Measurements from ENCODE around the gene SGCD.

Gene SGCD

GRCh38 chr5:156591631-156592030 lies 264.7 kb downstream of the SGCD start:
- H3K56ac ChIP-seq (ENCODE audit: low read length): no peak overlapping the region
- no peak overlapping the region for H2AK5ac ChIP-seq (ENCODE audit: low read length)
- no peak overlapping the region for H2BK5ac ChIP-seq (ENCODE audit: low read length)
- H2BK15ac ChIP-seq (replicated peaks; ENCODE audit: low read depth): no peak overlapping the region
- H3K4me2 ChIP-seq (ENCODE audit: low read length): no peak overlapping the region
- H3K36me3 ChIP-seq (ENCODE audit: control insufficient read depth, insufficient read depth, low read length): no peaks in the 10 kb centered on the region
- H3K18ac ChIP-seq (ENCODE audit: low read length): no peak overlapping the region
- H3K27ac ChIP-seq (ENCODE audit: low read depth, low read length): no peak overlapping the region
- H3K4ac ChIP-seq (ENCODE audit: low read depth, low read length): no peak overlapping the region
- no peaks in the 10 kb centered on the region for H3K79me1 ChIP-seq (ENCODE audit: low read length)
- no peak overlapping the region for H3K23ac ChIP-seq (ENCODE audit: low read length)
- no peaks in the 10 kb centered on the region for H3K4me1 ChIP-seq (ENCODE audit: control insufficient read depth, low read depth, low read length)
- no peak overlapping the region for H4K5ac ChIP-seq (ENCODE audit: low read length)
- no peaks in the 10 kb centered on the region for H3K79me2 ChIP-seq (ENCODE audit: control insufficient read depth, insufficient read depth, low read length)
- H3K27me3 ChIP-seq (ENCODE audit: insufficient read depth, low read length, poor library complexity): no peaks in the 10 kb centered on the region
- no peak for DNase-seq
- no peak overlapping the region for H3K4me3 ChIP-seq (ENCODE audit: low read length)
- H3K9ac ChIP-seq (ENCODE audit: low read length): no peak overlapping the region
- H4K8ac ChIP-seq (ENCODE audit: low read depth, low read length): no peak overlapping the region
- no peak overlapping the region for H2BK120ac ChIP-seq (ENCODE audit: low read depth, low read length)

- Histone ChIP-seq H3K27ac (ENCODE audit: low read depth, low read length) (no peak overlapping the region), H2BK15ac (replicated peaks; ENCODE audit: low read depth) (no peak overlapping the region), H2AK5ac (ENCODE audit: low read length) (no peak overlapping the region), H2BK120ac (ENCODE audit: low read depth, low read length) (no peak overlapping the region), H3K4ac (ENCODE audit: low read depth, low read length) (no peak overlapping the region), H4K8ac (ENCODE audit: low read depth, low read length) (no peak overlapping the region), H3K4me2 (ENCODE audit: low read length) (no peak overlapping the region), H3K36me3 (ENCODE audit: control insufficient read depth, insufficient read depth, low read length) (peaks cover 2% of the 10 kb centered on the region), H4K5ac (ENCODE audit: low read length) (no peak overlapping the region), H3K56ac (ENCODE audit: low read length) (no peak overlapping the region), H3K4me3 (ENCODE audit: low read length) (no peak overlapping the region), H3K79me1 (ENCODE audit: low read length) (no peaks in the 10 kb centered on the region), H3K79me2 (ENCODE audit: control insufficient read depth, insufficient read depth, low read length) (no peaks in the 10 kb centered on the region), H3K4me1 (ENCODE audit: control insufficient read depth, low read depth, low read length) (no peaks in the 10 kb centered on the region), H3K18ac (ENCODE audit: low read length) (no peak overlapping the region), H3K27me3 (ENCODE audit: insufficient read depth, low read length, poor library complexity) (no peaks in the 10 kb centered on the region), H2BK5ac (ENCODE audit: low read length) (no peak overlapping the region), H3K23ac (ENCODE audit: low read length) (no peak overlapping the region), H3K9ac (ENCODE audit: low read length) (no peak overlapping the region)
- no peak for DNase-seq
- WGBS (ENCODE audit: extremely low coverage, insufficient coverage, low lambda C conversion rate): no CpG with 5 or more reads among the region's 1 CpG
These were observed 266.6 kb downstream of the SGCD start for GRCh38 chr5:156593546-156593945.

- Histone ChIP-seq H3K79me1 (ENCODE audit: low read length) (no peaks in the 10 kb centered on the region), H2BK15ac (replicated peaks; ENCODE audit: low read depth) (no peak overlapping the region), H2AK5ac (ENCODE audit: low read length) (no peak overlapping the region), H3K4me1 (ENCODE audit: control insufficient read depth, low read depth, low read length) (no peaks in the 10 kb centered on the region), H3K4ac (ENCODE audit: low read depth, low read length) (no peak overlapping the region), H3K27me3 (ENCODE audit: insufficient read depth, low read length, poor library complexity) (no peaks in the 10 kb centered on the region), H4K8ac (ENCODE audit: low read depth, low read length) (no peak overlapping the region), H3K9ac (ENCODE audit: low read length) (no peak overlapping the region), H3K36me3 (ENCODE audit: control insufficient read depth, insufficient read depth, low read length) (peaks cover 2% of the 10 kb centered on the region), H3K27ac (ENCODE audit: low read depth, low read length) (no peak overlapping the region), H3K4me2 (ENCODE audit: low read length) (no peak overlapping the region), H3K56ac (ENCODE audit: low read length) (no peak overlapping the region), H2BK5ac (ENCODE audit: low read length) (no peak overlapping the region), H2BK120ac (ENCODE audit: low read depth, low read length) (no peak overlapping the region), H4K5ac (ENCODE audit: low read length) (no peak overlapping the region), H3K18ac (ENCODE audit: low read length) (no peak overlapping the region), H3K4me3 (ENCODE audit: low read length) (no peak overlapping the region), H3K79me2 (ENCODE audit: control insufficient read depth, insufficient read depth, low read length) (no peaks in the 10 kb centered on the region), H3K23ac (ENCODE audit: low read length) (no peak overlapping the region)
- WGBS (ENCODE audit: extremely low coverage, insufficient coverage, low lambda C conversion rate): no CpG with 5 or more reads among the region's 1 CpG
- no peak for DNase-seq
These were observed 267.4 kb downstream of the SGCD start for GRCh38 chr5:156594406-156594805.

GRCh38 chr5:156595132-156595787 lies 268.3 kb downstream of the SGCD start:
- Histone ChIP-seq H3K4me2 (ENCODE audit: low read length) (no peak overlapping the region), H4K8ac (ENCODE audit: low read depth, low read length) (no peak overlapping the region), H2BK120ac (ENCODE audit: low read depth, low read length) (no peak overlapping the region), H2AK5ac (ENCODE audit: low read length) (no peak overlapping the region), H3K4me3 (ENCODE audit: low read length) (no peak overlapping the region), H2BK15ac (replicated peaks; ENCODE audit: low read depth) (no peak overlapping the region), H3K18ac (ENCODE audit: low read length) (no peak overlapping the region), H3K4ac (ENCODE audit: low read depth, low read length) (no peak overlapping the region), H2BK5ac (ENCODE audit: low read length) (no peak overlapping the region), H3K27ac (ENCODE audit: low read depth, low read length) (no peak overlapping the region), H3K27me3 (ENCODE audit: insufficient read depth, low read length, poor library complexity) (no peaks in the 10 kb centered on the region), H3K36me3 (ENCODE audit: control insufficient read depth, insufficient read depth, low read length) (peaks cover 2% of the 10 kb centered on the region), H3K79me1 (ENCODE audit: low read length) (no peaks in the 10 kb centered on the region), H3K23ac (ENCODE audit: low read length) (no peak overlapping the region), H3K56ac (ENCODE audit: low read length) (no peak overlapping the region), H3K4me1 (ENCODE audit: control insufficient read depth, low read depth, low read length) (no peaks in the 10 kb centered on the region), H3K79me2 (ENCODE audit: control insufficient read depth, insufficient read depth, low read length) (no peaks in the 10 kb centered on the region), H3K9ac (ENCODE audit: low read length) (no peak overlapping the region), H4K5ac (ENCODE audit: low read length) (no peak overlapping the region)
- peak; percentile 7 for DNase-seq
- no CpG with 5 or more reads among the region's 4 CpGs for WGBS (ENCODE audit: extremely low coverage, insufficient coverage, low lambda C conversion rate)

GRCh38 chr5:156597276-156597675 lies 270.3 kb downstream of the SGCD start:
- Histone ChIP-seq H3K23ac (ENCODE audit: low read length) (no peak overlapping the region), H2BK120ac (ENCODE audit: low read depth, low read length) (no peak overlapping the region), H3K36me3 (ENCODE audit: control insufficient read depth, insufficient read depth, low read length) (peaks cover 2% of the 10 kb centered on the region), H3K27me3 (ENCODE audit: insufficient read depth, low read length, poor library complexity) (no peaks in the 10 kb centered on the region), H2BK5ac (ENCODE audit: low read length) (no peak overlapping the region), H3K4me3 (ENCODE audit: low read length) (no peak overlapping the region), H3K79me2 (ENCODE audit: control insufficient read depth, insufficient read depth, low read length) (no peaks in the 10 kb centered on the region), H3K18ac (ENCODE audit: low read length) (no peak overlapping the region), H3K4me2 (ENCODE audit: low read length) (no peak overlapping the region), H3K27ac (ENCODE audit: low read depth, low read length) (no peak overlapping the region), H3K4me1 (ENCODE audit: control insufficient read depth, low read depth, low read length) (no peaks in the 10 kb centered on the region), H3K4ac (ENCODE audit: low read depth, low read length) (no peak overlapping the region), H4K8ac (ENCODE audit: low read depth, low read length) (no peak overlapping the region), H3K56ac (ENCODE audit: low read length) (no peak overlapping the region), H3K9ac (ENCODE audit: low read length) (no peak overlapping the region), H2BK15ac (replicated peaks; ENCODE audit: low read depth) (no peak overlapping the region), H3K79me1 (ENCODE audit: low read length) (no peaks in the 10 kb centered on the region), H4K5ac (ENCODE audit: low read length) (no peak overlapping the region), H2AK5ac (ENCODE audit: low read length) (no peak overlapping the region)
- no CpG with 5 or more reads among the region's 3 CpGs for WGBS (ENCODE audit: extremely low coverage, insufficient coverage, low lambda C conversion rate)
- DNase-seq: no peak

GRCh38 chr5:156598964-156599363 lies 272.0 kb downstream of the SGCD start:
- H3K36me3 ChIP-seq (ENCODE audit: control insufficient read depth, insufficient read depth, low read length): peaks cover 2% of the 10 kb centered on the region
- H3K4me1 ChIP-seq (ENCODE audit: control insufficient read depth, low read depth, low read length): no peaks in the 10 kb centered on the region
- H3K4me3 ChIP-seq (ENCODE audit: low read length): no peak overlapping the region
- H2BK120ac ChIP-seq (ENCODE audit: low read depth, low read length): no peak overlapping the region
- H2BK15ac ChIP-seq (replicated peaks; ENCODE audit: low read depth): no peak overlapping the region
- H3K56ac ChIP-seq (ENCODE audit: low read length): no peak overlapping the region
- no peak for DNase-seq
- no peak overlapping the region for H2BK5ac ChIP-seq (ENCODE audit: low read length)
- H2AK5ac ChIP-seq (ENCODE audit: low read length): no peak overlapping the region
- H4K5ac ChIP-seq (ENCODE audit: low read length): no peak overlapping the region
- no peaks in the 10 kb centered on the region for H3K79me2 ChIP-seq (ENCODE audit: control insufficient read depth, insufficient read depth, low read length)
- H3K4ac ChIP-seq (ENCODE audit: low read depth, low read length): no peak overlapping the region
- H3K9ac ChIP-seq (ENCODE audit: low read length): no peak overlapping the region
- H4K8ac ChIP-seq (ENCODE audit: low read depth, low read length): no peak overlapping the region
- no peak overlapping the region for H3K18ac ChIP-seq (ENCODE audit: low read length)
- H3K23ac ChIP-seq (ENCODE audit: low read length): no peak overlapping the region
- WGBS (ENCODE audit: extremely low coverage, insufficient coverage, low lambda C conversion rate): no CpG with 5 or more reads among the region's 2 CpGs
- no peak overlapping the region for H3K27ac ChIP-seq (ENCODE audit: low read depth, low read length)
- H3K79me1 ChIP-seq (ENCODE audit: low read length): no peaks in the 10 kb centered on the region
- no peak overlapping the region for H3K4me2 ChIP-seq (ENCODE audit: low read length)
- H3K27me3 ChIP-seq (ENCODE audit: insufficient read depth, low read length, poor library complexity): no peaks in the 10 kb centered on the region
